Caco-2 (cell line): ENCODE results near the gene TPD52L1. TPM values are rescaled to one million over a fixed set of nuclear protein-coding genes. Genes with fewer than 3 reads are reported as not detected.
"Not testable (repeated sequence)": the region's sequence is repeated elsewhere in the genome, so short reads cannot be mapped to it uniquely, and the experiment has no call there.

ENCODE experiments used
- BruUV-seq: library from RNA; stranded (reverse); fragments of 400-500 nt; replicated peaks from 2 replicates; lab custom pipeline; 2021; lab: Mats Ljungman, UMichigan
- CTCF ChIA-PET: fragments of 300-600 bp; sonication (Branson Sonifier 250); formaldehyde crosslinking; loops from one replicate; lab custom pipeline; 2022; ENCODE audit warnings: antibody characterized with exemption; lab: Charles Lee
- POLR2A ChIA-PET: fragments of 300-600 bp; sonication (Branson Sonifier 250); formaldehyde crosslinking; loops from one replicate; lab custom pipeline; 2022; ENCODE audit warnings: antibody characterized with exemption; lab: Charles Lee
- DNase-seq, 2 experiments: peaks; one replicate each; pipeline versions ENCODE4 v3.0.0 to v3.0.0-alpha.2; 2020 to 2022
- H3K27me3 ChIP-seq: replicated peaks from 2 replicates; pipeline ENCODE4 v1.6.0; 2011; ENCODE audit warnings: low read length; ENCODE audit not compliant: control insufficient read depth, insufficient read depth
- H3K36me3 ChIP-seq: 2 replicates; pipeline ENCODE4 v1.5.1; 2011; ENCODE audit warnings: low read length; ENCODE audit not compliant: control insufficient read depth, insufficient read depth
- H3K4me1 ChIP-seq: fragments of 250-450 bp; sonication (Bioruptor Pico); 2 replicates; pipeline ENCODE4 v1.5.1; 2020; ENCODE audit warnings: mild to moderate bottlenecking
- H3K4me3 ChIP-seq: 2 replicates; pipeline ENCODE4 v1.5.1; 2011; ENCODE audit warnings: low read depth, mild to moderate bottlenecking, control low read depth, low read length
- H3K9me3 ChIP-seq: fragments of 250-450 bp; sonication (Bioruptor Pico); 2 replicates; pipeline ENCODE4 v1.5.1; 2020; ENCODE audit warnings: mild to moderate bottlenecking, moderate library complexity
- H3K27ac Mint-ChIP-seq: one replicate; pipeline ENCODE4 v1.8.0; 2022; ENCODE audit warnings: mixed read lengths; ENCODE audit not compliant: unreplicated experiment
- H3K27me3 Mint-ChIP-seq: one replicate; pipeline ENCODE4 v1.8.0; 2022; ENCODE audit warnings: mixed read lengths; ENCODE audit not compliant: insufficient read depth, unreplicated experiment
- H3K36me3 Mint-ChIP-seq: one replicate; pipeline ENCODE4 v1.8.0; 2022; ENCODE audit warnings: mild to moderate bottlenecking, mixed read lengths; ENCODE audit not compliant: insufficient read depth, unreplicated experiment
- H3K4me1 Mint-ChIP-seq: one replicate; pipeline ENCODE4 v1.8.0; 2022; ENCODE audit warnings: low read depth, mixed read lengths; ENCODE audit not compliant: unreplicated experiment
- H3K4me3 Mint-ChIP-seq: one replicate; pipeline ENCODE4 v1.8.0; 2022; ENCODE audit warnings: mild to moderate bottlenecking, moderate library complexity, mixed read lengths; ENCODE audit not compliant: unreplicated experiment
- H3K9me3 Mint-ChIP-seq: one replicate; pipeline ENCODE4 v1.8.0; 2022; ENCODE audit warnings: mixed read lengths; ENCODE audit not compliant: unreplicated experiment
- CTCF ChIP-seq, 2 experiments: fragments of 200-600 bp in 1 of 2; IDR thresholded peaks; 1 replicate in 1 of 2; 2 replicates in 1 of 2; pipeline versions ENCODE4 v1.5.1 to v1.8.0; 2011 to 2022; ENCODE audit warnings: antibody characterized with exemption in 1 of 2, control low read depth in 1 of 2, inconsistent platforms in 1 of 2, low read depth in 1 of 2, low read length in 1 of 2, mild to moderate bottlenecking in 1 of 2, moderate library complexity in 1 of 2; ENCODE audit not compliant: insufficient read depth in 1 of 2, severe bottlenecking in 1 of 2, unreplicated experiment in 1 of 2
- intact Hi-C: fragments of 100-400 bp; cut with micrococcal nuclease; formaldehyde crosslinking; loops from one replicate; pipeline ENCODE4 v1.10.0; 2022; ENCODE audit not compliant: unreplicated experiment
- total RNA-seq: library from RNA; stranded (reverse); gene quantifications from 2 replicates; pipeline ENCODE4 v1.2.3, GENCODE V29; 2022

The TPD52L1 gene
- total RNA-seq, 1 experiment from 2014 or later, result 83.9 TPM

- Mint-ChIP-seq H3K4me1 (peaks cover 6% of the 10 kb centered on the region), H3K27ac (no peak overlapping the region), H3K36me3 (no peaks in the 10 kb centered on the region), H3K4me3 (no peak overlapping the region), H3K27me3 (no peaks in the 10 kb centered on the region), H3K9me3 (no peaks in the 10 kb centered on the region)
- TF ChIP-seq CTCF (IDR thresholded peaks at IDR 0.05; ENCODE audit: insufficient read depth in 1 of 2, low read depth in 1 of 2, low read length in 1 of 2, severe bottlenecking in 1 of 2, unreplicated experiment in 1 of 2), result no peak
- intact Hi-C loops, result no loop called here
- DNase-seq, result no peak
- Histone ChIP-seq H3K9me3 (no peaks in the 10 kb centered on the region), H3K36me3 (no peaks in the 10 kb centered on the region), H3K27me3 (no peaks in the 10 kb centered on the region), H3K4me1 (no peaks in the 10 kb centered on the region), H3K4me3 (no peak overlapping the region)
- ChIA-PET POLR2A (no interaction called here), CTCF (interaction anchor here (1.0 kb wide), 1 partner anchor 13 kb away, joined by 3 read pairs; no protein-coding TSS in a partner anchor)
- no TSS peak for BruUV-seq
Measured at GRCh38 chr6:125157280-125157679, 3.7 kb downstream of the TPD52L1 start.

- no peak for DNase-seq
- no peak overlapping the region for H3K4me3 Mint-ChIP-seq
- Histone ChIP-seq H3K4me3 (no peak overlapping the region), H3K9me3 (no peaks in the 10 kb centered on the region), H3K36me3 (no peaks in the 10 kb centered on the region), H3K27me3 (no peaks in the 10 kb centered on the region), H3K4me1 (no peaks in the 10 kb centered on the region)
- H3K9me3 Mint-ChIP-seq, result no peaks in the 10 kb centered on the region
- intact Hi-C loops, result no loop called here
- no peak overlapping the region for H3K27ac Mint-ChIP-seq
- peaks cover 6% of the 10 kb centered on the region for H3K4me1 Mint-ChIP-seq
- H3K36me3 Mint-ChIP-seq, result no peaks in the 10 kb centered on the region
- POLR2A ChIA-PET, result no interaction called here
- no peak for TF ChIP-seq CTCF (IDR thresholded peaks at IDR 0.05; ENCODE audit: insufficient read depth in 1 of 2, low read depth in 1 of 2, low read length in 1 of 2, severe bottlenecking in 1 of 2, unreplicated experiment in 1 of 2)
- BruUV-seq, result no TSS peak
- CTCF ChIA-PET, result interaction anchor here (1.0 kb wide), 1 partner anchor 13 kb away, joined by 3 read pairs; no protein-coding TSS in a partner anchor
- no peaks in the 10 kb centered on the region for H3K27me3 Mint-ChIP-seq
Measured at GRCh38 chr6:125157725-125158124, 4.2 kb downstream of the TPD52L1 start.

- BruUV-seq, POLR2A ChIA-PET, H3K27ac Mint-ChIP-seq, H3K36me3 ChIP-seq, H3K4me3 Mint-ChIP-seq, H3K9me3 ChIP-seq, H3K4me1 Mint-ChIP-seq, H3K27me3 ChIP-seq, H3K4me1 ChIP-seq, H3K27me3 Mint-ChIP-seq, DNase-seq, H3K4me3 ChIP-seq, H3K9me3 Mint-ChIP-seq, intact Hi-C loops, H3K36me3 Mint-ChIP-seq: not testable (repeated sequence)
- CTCF ChIA-PET, result interaction anchor here (0.6 to 2.0 kb wide), 2 partner anchors 10 to 529 kb away, joined by 3 to 5 read pairs; partner anchors contain the start of gene TPD52L1
Measured at GRCh38 chr6:125163339-125163738, 9.8 kb downstream of the TPD52L1 start.
